GM12875 (cell line): ENCODE measurements around the gene ALDH3B1.

ENCODE experiments used
- H3K4me3 ChIP-seq: one replicate; pipeline ENCODE4 v1.5.1; 2011; ENCODE audit warnings: low read depth, low read length, control low read depth
- TF ChIP-seq, protein P1 (sequence below): IDR thresholded peaks from 2 replicates; pipeline ENCODE4 v1.5.1; 2011; ENCODE audit warnings: low read depth, mild to moderate bottlenecking, control low read depth, inconsistent platforms, low read length, moderate library complexity, borderline replicate concordance; ENCODE audit not compliant: insufficient read depth

Gene ALDH3B1

DNA sequence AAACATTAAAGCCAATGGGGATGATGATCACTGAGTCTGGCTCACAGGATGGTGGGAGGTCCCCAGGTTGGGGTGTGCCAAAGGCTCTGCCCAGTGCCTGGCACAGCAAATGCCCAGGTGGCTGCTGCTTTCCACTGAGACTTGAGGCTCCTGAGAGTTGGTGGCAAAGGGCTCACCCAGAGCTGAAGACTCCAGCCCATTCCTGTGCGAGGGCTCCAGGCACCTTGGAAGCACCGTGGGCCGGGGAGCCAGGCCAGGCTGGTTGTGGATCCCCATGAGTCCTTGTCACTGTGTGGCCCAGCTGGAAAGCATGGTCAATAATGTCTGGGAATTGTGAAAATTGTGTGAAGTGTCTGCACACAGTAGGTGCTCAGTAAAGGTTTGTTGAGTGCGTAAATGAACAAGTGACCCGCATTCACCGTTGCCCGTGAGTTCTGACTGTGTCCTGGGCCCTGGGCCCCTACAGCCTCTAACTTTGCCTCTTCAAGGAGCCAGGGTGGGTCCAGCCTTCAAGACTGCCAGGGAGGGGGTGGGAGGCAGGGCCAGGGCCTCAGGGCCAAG is 3.4 kb upstream of the ALDH3B1 start:
- TF ChIP-seq, protein P1, sequence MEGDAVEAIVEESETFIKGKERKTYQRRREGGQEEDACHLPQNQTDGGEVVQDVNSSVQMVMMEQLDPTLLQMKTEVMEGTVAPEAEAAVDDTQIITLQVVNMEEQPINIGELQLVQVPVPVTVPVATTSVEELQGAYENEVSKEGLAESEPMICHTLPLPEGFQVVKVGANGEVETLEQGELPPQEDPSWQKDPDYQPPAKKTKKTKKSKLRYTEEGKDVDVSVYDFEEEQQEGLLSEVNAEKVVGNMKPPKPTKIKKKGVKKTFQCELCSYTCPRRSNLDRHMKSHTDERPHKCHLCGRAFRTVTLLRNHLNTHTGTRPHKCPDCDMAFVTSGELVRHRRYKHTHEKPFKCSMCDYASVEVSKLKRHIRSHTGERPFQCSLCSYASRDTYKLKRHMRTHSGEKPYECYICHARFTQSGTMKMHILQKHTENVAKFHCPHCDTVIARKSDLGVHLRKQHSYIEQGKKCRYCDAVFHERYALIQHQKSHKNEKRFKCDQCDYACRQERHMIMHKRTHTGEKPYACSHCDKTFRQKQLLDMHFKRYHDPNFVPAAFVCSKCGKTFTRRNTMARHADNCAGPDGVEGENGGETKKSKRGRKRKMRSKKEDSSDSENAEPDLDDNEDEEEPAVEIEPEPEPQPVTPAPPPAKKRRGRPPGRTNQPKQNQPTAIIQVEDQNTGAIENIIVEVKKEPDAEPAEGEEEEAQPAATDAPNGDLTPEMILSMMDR, result no peak
- H3K4me3 ChIP-seq, result no peak overlapping the region

DNA sequence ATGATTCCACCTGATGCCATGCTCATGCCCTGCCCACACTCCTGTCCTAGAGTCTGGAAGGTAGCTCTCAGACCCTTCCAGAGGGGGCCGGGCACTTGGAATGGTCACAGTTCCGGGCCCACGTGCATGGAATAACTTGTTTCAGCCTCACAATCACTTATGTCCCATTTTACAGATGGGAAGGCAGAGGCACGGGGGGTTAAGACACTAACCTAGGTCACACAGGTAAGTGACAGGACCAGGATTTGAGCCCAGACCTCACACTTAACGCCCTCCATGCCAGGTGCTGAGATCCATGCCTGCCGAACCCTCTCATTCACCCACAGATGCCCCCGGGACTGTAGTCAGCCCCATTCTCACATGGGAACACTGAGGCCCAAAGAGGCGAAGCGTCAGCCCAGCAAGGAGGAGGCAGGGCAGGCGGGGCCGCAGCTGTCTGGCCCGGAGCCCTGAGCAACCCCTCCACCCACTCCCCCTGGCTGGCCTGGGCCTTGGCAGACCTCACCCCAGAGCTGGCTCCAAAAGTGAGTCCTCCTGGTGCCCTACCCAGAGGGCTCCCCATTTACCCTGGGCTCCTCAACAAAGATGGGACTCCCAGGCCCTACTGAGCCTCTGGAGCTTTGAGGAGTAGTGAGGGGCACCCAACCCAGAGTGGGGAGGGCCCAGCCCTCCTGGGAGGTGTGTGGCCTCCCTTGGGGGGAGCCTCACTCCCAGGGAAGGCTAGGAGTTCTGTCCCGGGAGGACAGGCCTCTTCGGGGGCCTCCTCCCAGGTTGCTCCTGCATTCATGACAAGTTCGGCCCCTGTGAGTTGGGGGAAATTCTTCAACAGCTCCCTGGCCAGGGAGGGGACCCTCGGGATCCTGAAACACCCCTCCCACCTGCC is 2.4 kb upstream of the ALDH3B1 start:
- H3K4me3 ChIP-seq, result no peak overlapping the region
- TF ChIP-seq, protein P1, result no peak

- TF ChIP-seq, protein P1, result no peak
- no peak overlapping the region for H3K4me3 ChIP-seq
Measured at GRCh38 chr11:68008381-68009337, 1.5 kb upstream of the ALDH3B1 start.

DNA sequence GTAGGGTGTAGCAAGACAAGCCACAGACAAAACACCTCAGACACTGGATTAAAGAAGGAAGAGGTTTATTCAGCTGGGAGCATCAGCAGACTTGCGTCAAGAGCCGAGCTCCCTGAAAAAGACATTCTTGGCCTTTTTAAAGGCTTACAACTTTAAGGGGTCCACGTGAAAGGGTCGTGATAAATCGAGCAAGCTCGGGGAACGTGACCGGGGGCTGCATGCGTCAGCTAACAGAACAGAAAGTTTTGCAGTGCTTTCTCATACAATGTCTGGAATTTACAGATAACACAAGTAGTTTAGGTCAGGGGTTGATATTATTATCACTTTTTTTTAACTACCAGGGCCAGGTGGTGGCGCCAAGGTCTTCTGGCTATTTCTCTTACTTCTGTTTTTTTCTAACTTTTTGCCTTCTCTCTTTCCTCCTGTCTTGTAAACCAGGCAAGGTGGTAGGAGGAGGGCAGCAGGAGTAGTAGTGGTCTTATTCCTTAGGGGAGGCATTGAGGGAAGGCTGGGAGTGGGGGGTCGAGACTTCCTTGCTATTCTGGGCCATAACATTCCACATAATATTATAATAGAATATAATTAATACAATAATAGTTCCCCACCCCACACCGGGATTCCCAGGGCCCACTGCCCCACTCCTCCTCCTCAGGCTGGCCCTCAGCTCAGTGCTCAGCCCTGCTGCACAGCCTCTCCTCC is 587 bp upstream of the ALDH3B1 start:
- TF ChIP-seq, protein P1, result no peak
- H3K4me3 ChIP-seq, result no peak overlapping the region

DNA sequence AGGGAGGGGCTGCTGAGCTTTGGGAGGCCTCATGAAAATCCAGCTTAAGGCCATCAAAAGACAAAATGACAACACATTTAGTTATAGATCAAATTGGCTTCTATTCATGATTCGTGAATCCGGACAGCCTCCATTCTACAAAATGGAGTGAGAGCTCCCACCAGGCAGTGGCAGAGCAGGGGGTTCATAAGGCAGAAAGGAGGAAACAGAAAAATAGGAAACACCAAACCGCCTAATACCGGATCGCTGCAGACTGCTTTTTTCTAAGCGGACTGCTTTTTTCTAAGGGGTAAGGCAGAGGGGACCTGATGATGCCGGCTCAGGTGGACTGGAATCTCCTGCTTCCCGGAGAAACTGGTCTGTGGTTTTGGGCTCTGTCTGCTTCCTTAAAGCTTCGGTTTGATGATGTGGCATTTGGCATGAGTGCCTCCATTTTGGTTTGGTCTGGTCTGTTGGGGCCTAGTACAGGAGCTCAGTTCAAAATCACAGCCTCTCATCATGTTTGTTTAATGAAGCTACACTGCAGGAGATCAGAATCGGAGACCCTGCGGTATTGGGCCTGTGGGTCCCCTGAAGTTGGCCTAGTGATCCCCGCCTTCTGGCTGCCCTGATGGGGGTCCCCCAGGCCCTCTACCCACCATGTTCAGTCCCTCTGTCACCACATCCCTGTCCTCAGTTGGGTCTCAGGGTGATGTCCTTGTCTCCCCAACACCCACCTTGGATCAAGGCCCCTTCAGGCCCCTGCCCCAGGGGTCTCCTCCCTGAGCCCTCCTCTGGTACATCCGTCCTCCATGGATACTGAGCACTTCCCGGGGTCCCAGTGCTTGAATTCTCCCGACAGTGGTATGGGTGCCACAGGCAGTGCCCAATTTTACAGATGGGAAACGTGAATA is 1.2 kb downstream of the ALDH3B1 start:
- no peak overlapping the region for H3K4me3 ChIP-seq
- TF ChIP-seq, protein P1, result no peak
